HL-60 (cell line): Measurements from ENCODE around the gene PTPRM.

Experiments
- GABPA ChIP-seq: IDR thresholded peaks from 2 replicates; pipeline ENCODE4 v1.6.1; 2012; ENCODE audit warnings: low read depth
- POLR2AphosphoS5 ChIP-seq: IDR thresholded peaks from 2 replicates; pipeline ENCODE4 v1.6.1; 2012; ENCODE audit warnings: low read depth
- REST ChIP-seq: IDR thresholded peaks from 2 replicates; pipeline ENCODE4 v1.6.1; 2012; ENCODE audit warnings: low read depth; ENCODE audit not compliant: insufficient replicate concordance
- TF ChIP-seq, protein P1 (sequence below): IDR thresholded peaks from one replicate; pipeline ENCODE4 v1.5.1; 2011; ENCODE audit warnings: low read length, control low read depth, inconsistent platforms; ENCODE audit not compliant: insufficient read depth

GRCh38 chr18:7688580-7688979, 121.5 kb downstream of the PTPRM start:
- TF ChIP-seq POLR2AphosphoS5, result no peak
- TF ChIP-seq, protein P1, sequence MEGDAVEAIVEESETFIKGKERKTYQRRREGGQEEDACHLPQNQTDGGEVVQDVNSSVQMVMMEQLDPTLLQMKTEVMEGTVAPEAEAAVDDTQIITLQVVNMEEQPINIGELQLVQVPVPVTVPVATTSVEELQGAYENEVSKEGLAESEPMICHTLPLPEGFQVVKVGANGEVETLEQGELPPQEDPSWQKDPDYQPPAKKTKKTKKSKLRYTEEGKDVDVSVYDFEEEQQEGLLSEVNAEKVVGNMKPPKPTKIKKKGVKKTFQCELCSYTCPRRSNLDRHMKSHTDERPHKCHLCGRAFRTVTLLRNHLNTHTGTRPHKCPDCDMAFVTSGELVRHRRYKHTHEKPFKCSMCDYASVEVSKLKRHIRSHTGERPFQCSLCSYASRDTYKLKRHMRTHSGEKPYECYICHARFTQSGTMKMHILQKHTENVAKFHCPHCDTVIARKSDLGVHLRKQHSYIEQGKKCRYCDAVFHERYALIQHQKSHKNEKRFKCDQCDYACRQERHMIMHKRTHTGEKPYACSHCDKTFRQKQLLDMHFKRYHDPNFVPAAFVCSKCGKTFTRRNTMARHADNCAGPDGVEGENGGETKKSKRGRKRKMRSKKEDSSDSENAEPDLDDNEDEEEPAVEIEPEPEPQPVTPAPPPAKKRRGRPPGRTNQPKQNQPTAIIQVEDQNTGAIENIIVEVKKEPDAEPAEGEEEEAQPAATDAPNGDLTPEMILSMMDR, result no peak
- no peak for TF ChIP-seq GABPA
- TF ChIP-seq REST, result no peak
